A549 (cell line): ENCODE results near the gene RPL26. TPM values are rescaled to one million over a fixed set of nuclear protein-coding genes. Genes with fewer than 3 reads are reported as not detected.

Experiments
- ATAC-seq, 2 experiments: fragments of 200-7000 bp in 1 of 2; fragments of >200 bp in 1 of 2; cut with Nextera tagmentation in 1 of 2; cut with Tn5 transposase in 1 of 2; 3 replicates each; pipeline versions ENCODE4 v1.8.0 to v1.9.1; 2018 to 2020; ENCODE audit warnings: mild to moderate bottlenecking in 1 of 2, moderate library complexity in 1 of 2
- CTCF ChIA-PET: fragments of 300-600 bp; sonication (Branson Sonifier 250); formaldehyde crosslinking; extraction: SDS; loops from one replicate; lab custom pipeline; 2021; ENCODE audit warnings: antibody characterized with exemption, inconsistent platforms; lab: Yijun Ruan, JAX
- POLR2A ChIA-PET: fragments of 350-600 bp; formaldehyde crosslinking; extraction: SDS; loops from one replicate; lab custom pipeline; 2021; ENCODE audit warnings: antibody characterized with exemption, inconsistent platforms; lab: Yijun Ruan, JAX
- DNase-seq, 2 experiments: peaks; one replicate each; pipeline versions ENCODE4 v3.0.0 to v3.0.0-alpha.2; 2011 to 2016; ENCODE audit warnings: low read depth in 1 of 2, low spot score in 1 of 2
- FAIRE-seq: peaks from 2 replicates; lab custom pipeline; 2011; peaks lifted over from hg19 to GRCh38; lab: Jason Lieb, UNC
- H3K27ac ChIP-seq, 2 experiments: fragments of >200 bp; sonication (Bioruptor Twin); formaldehyde crosslinking; 3 replicates each; pipeline ENCODE4 v1.5.1; 2016 to 2017
- H3K4me1 ChIP-seq: fragments of >200 bp; sonication (Bioruptor Twin); formaldehyde crosslinking; 3 replicates; pipeline ENCODE4 v1.6.1; 2016
- H3K4me2 ChIP-seq: fragments of >200 bp; sonication (Bioruptor Twin); formaldehyde crosslinking; 3 replicates; pipeline ENCODE4 v1.6.1; 2016
- H3K4me3 ChIP-seq: fragments of >200 bp; sonication (Bioruptor Twin); formaldehyde crosslinking; 3 replicates; pipeline ENCODE4 v1.5.1; 2016
- H3K9me3 ChIP-seq: fragments of >200 bp; sonication (Bioruptor Twin); formaldehyde crosslinking; 3 replicates; pipeline ENCODE4 v1.6.1; 2016
- CBX8 ChIP-seq: fragments of 200-600 bp; sonication (generic); IDR thresholded peaks from 2 replicates; pipeline ENCODE4 v1.6.1; 2016
- CHD2 ChIP-seq: fragments of 150-350 bp; IDR thresholded peaks from 2 replicates; pipeline ENCODE4 v1.6.1; 2014; ENCODE audit warnings: low read length; ENCODE audit not compliant: partially characterized antibody
- CHD4 ChIP-seq: fragments of 200-600 bp; sonication (generic); IDR thresholded peaks from 2 replicates; pipeline ENCODE4 v1.6.1; 2016; ENCODE audit warnings: antibody characterized with exemption, mild to moderate bottlenecking, borderline replicate concordance
- EHF ChIP-seq: fragments of 250-450 bp; sonication (Bioruptor Pico); IDR thresholded peaks from 2 replicates; pipeline ENCODE4 v1.5.0; 2020; ENCODE audit warnings: mild to moderate bottlenecking
- EP300 ChIP-seq, 2 experiments: fragments of >200 bp; sonication (Bioruptor Twin); formaldehyde crosslinking; IDR thresholded peaks; 2 replicates in 1 of 2; 3 replicates in 1 of 2; pipeline ENCODE4 v1.6.1; 2016 to 2017
- HOXB5 ChIP-seq: fragments of 250-450 bp; sonication (Bioruptor Pico); IDR thresholded peaks from 2 replicates; pipeline ENCODE4 v1.5.0; 2020; ENCODE audit warnings: mild to moderate bottlenecking, moderate library complexity
- KDM5A ChIP-seq: fragments of 200-600 bp; sonication (generic); IDR thresholded peaks from 2 replicates; pipeline ENCODE4 v1.6.1; 2016; ENCODE audit warnings: antibody characterized with exemption, mild to moderate bottlenecking
- MAFK ChIP-seq: fragments of 450-650 bp; IDR thresholded peaks from 2 replicates; pipeline ENCODE4 v1.6.1; 2014; ENCODE audit not compliant: partially characterized antibody
- MAZ ChIP-seq: fragments of 150-350 bp; IDR thresholded peaks from 2 replicates; pipeline ENCODE4 v1.6.1; 2014; ENCODE audit warnings: antibody characterized with exemption, low read depth, low read length, borderline replicate concordance
- NFE2L2 ChIP-seq: fragments of 150-350 bp; conservative IDR thresholded peaks from 2 replicates; pipeline ENCODE4 v1.6.1; 2014; ENCODE audit warnings: low read length
- NR3C1 ChIP-seq: fragments of >200 bp; sonication (Bioruptor Twin); formaldehyde crosslinking; IDR thresholded peaks from 3 replicates; pipeline ENCODE4 v1.6.1; 2017
- PHF8 ChIP-seq: fragments of 200-600 bp; sonication (generic); IDR thresholded peaks from 2 replicates; pipeline ENCODE4 v1.6.1; 2016; ENCODE audit warnings: low read depth, mild to moderate bottlenecking, antibody characterized with exemption, moderate library complexity, borderline replicate concordance
- POLR2AphosphoS2 ChIP-seq: conservative IDR thresholded peaks from 2 replicates; pipeline ENCODE4 v1.6.1; 2012; ENCODE audit warnings: low read length, improper control_type of control experiment, inconsistent platforms
- RAD21 ChIP-seq, 2 experiments: fragments of >200 bp in 1 of 2; sonication (Bioruptor Twin) in 1 of 2; formaldehyde crosslinking in 1 of 2; IDR thresholded peaks in 1 of 2; conservative IDR thresholded peaks in 1 of 2; 2 replicates in 1 of 2; 3 replicates in 1 of 2; pipeline ENCODE4 v1.6.1; 2012 to 2018; ENCODE audit warnings: inconsistent platforms in 1 of 2
- RARB ChIP-seq: fragments of 250-450 bp; sonication (Bioruptor Pico); IDR thresholded peaks from 2 replicates; pipeline ENCODE4 v1.8.0; 2021; ENCODE audit warnings: mild to moderate bottlenecking, moderate library complexity
- RFX5 ChIP-seq: fragments of 450-650 bp; IDR thresholded peaks from 2 replicates; pipeline ENCODE4 v1.7.1; 2014; ENCODE audit warnings: antibody characterized with exemption, mild to moderate bottlenecking, moderate library complexity
- SMC3 ChIP-seq: fragments of >200 bp; sonication (Bioruptor Twin); formaldehyde crosslinking; IDR thresholded peaks from 3 replicates; pipeline ENCODE4 v1.6.1; 2018; ENCODE audit warnings: inconsistent platforms
- SREBF2 ChIP-seq: fragments of 450-650 bp; IDR thresholded peaks from 2 replicates; pipeline ENCODE4 v1.6.1; 2014; ENCODE audit warnings: mild to moderate bottlenecking, moderate library complexity
- ZC3H11A ChIP-seq: fragments of 450-650 bp; IDR thresholded peaks from 2 replicates; pipeline ENCODE4 v1.6.1; 2014; ENCODE audit warnings: antibody characterized with exemption, mild to moderate bottlenecking
- ZFP36 ChIP-seq: fragments of 450-650 bp; IDR thresholded peaks from 2 replicates; pipeline ENCODE4 v1.6.1; 2014; ENCODE audit warnings: borderline replicate concordance; ENCODE audit not compliant: partially characterized antibody
- WGBS: methylation state at CpG from one replicate; pipeline ENCODE4 v1.1.6; 2017; ENCODE audit errors: missing lambda C conversion rate; 5-methylcytosine and 5-hydroxymethylcytosine counted together
- polyA plus RNA-seq, 4 experiments: library from polyadenylated mRNA; depleted of rRNA in 3 of 4; stranded (reverse); fragments of >200 nt; fragmentation: RNase III in 1 of 4; extraction: RNeasy Plus Mini Kit Qiagen cat#74134 plus additional on column Dnase treatment in 1 of 4; gene quantifications; 2 replicates in 3 of 4; 3 replicates in 1 of 4; pipeline ENCODE4 v1.2.3, GENCODE V29; 2011 to 2017
- TF ChIP-seq, protein P1 (sequence below): IDR thresholded peaks from 2 replicates; pipeline ENCODE4 v1.6.1; 2012

The RPL26 gene
- polyA plus RNA-seq, 2 of the 4 experiments (the other 2 are of a cell fraction): 5,521 to 7,141 TPM

DNA sequence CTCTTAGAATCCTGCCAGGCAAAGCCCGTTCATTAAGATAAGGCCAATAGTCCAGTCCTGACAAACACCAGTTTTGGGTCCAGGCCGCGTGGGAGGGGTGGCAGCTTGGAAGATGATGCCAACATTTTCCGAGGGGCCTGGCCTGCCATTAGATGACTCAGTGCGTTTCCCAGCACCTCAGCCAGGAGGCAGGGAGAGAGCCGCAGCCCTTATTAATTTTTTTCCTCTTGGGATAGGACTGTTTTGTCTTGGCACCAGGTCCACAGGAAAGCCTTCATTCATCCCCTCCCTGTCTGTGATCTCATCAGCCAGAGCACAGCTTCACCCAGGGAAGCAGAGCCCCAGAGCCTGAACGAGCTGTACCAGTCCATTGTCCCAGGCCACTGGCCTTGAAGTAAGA, 48.0 kb upstream of the RPL26 start:
- Histone ChIP-seq H3K9me3 (no peaks in the 10 kb centered on the region), H3K4me2 (no peak overlapping the region)
- CTCF ChIA-PET: interaction anchor here (1.2 to 3.3 kb wide), 3 partner anchors 21 to 316 kb away, joined by 6 to 19 read pairs (median 6); no protein-coding TSS in a partner anchor
- FAIRE-seq (no peak), ATAC-seq (no peak)
- no peak for TF ChIP-seq RARB (CRISPR knock-in tag)
- no peak for TF ChIP-seq MAZ
- no peak for TF ChIP-seq HOXB5 (CRISPR knock-in tag)
- TF ChIP-seq, all 56 proteins: peak for 0
- Histone ChIP-seq H3K27ac (no peak overlapping the region), H3K4me1 (no peaks in the 10 kb centered on the region), H3K4me3 (no peak overlapping the region)
- 73% methylated on average over 7 of the region's 7 CpGs for WGBS
- no peak for DNase-seq
- POLR2A ChIA-PET: no interaction called here

DNA sequence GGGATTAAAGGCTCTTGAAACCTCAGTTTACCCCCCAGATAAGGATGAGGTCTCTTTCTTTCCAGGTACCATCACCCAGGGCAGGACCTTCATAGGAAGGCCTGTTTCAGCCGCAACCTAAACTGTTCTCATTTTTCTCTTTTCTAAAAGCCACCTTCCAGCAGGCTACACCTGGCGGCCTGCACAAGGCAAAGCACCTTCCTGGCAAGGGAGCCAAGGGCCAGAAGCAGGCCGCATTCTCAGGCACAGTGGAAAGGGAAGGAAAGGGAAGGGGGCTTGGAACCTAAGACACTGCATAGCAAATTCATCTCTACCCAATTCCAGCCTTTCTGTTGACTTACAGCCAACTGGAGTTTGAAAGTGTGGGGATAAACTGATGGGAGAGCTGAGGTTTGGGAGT, 43.8 kb upstream of the RPL26 start:
- 88% methylated on average over 3 of the region's 3 CpGs for WGBS
- Histone ChIP-seq H3K27ac (no peak overlapping the region), H3K9me3 (no peaks in the 10 kb centered on the region), H3K4me2 (no peak overlapping the region), H3K4me3 (no peak overlapping the region), H3K4me1 (peaks cover 1% of the 10 kb centered on the region; the same call in 2 of the 3 replicates)
- TF ChIP-seq ZFP36 (no peak), RFX5 (no peak), EHF (no peak), CBX8 (no peak), PHF8 (no peak), CHD2 (no peak), ZC3H11A (no peak), NR3C1 (no peak), RAD21 (conservative IDR thresholded peaks at IDR 0.05 in 1 of 2, IDR thresholded peaks at IDR 0.05 in 1 of 2) (no peak), SMC3 (no peak), MAFK (no peak), NFE2L2 (no peak), EP300 (IDR thresholded peaks at IDR 0.05) (no peak), POLR2AphosphoS2 (no peak), KDM5A (no peak), SREBF2 (no peak)
- ATAC-seq: no peak
- no peak for FAIRE-seq
- POLR2A ChIA-PET: interaction anchor here (0.6 to 2.0 kb wide), 2 partner anchors 9 kb away, joined by 3 to 9 read pairs; partner anchors contain the start of gene NDEL1
- no peak for DNase-seq
- CTCF ChIA-PET: interaction anchor here (0.6 to 3.5 kb wide), 6 partner anchors 9 to 319 kb away, joined by 3 to 22 read pairs (median 4); partner anchors contain the start of gene NDEL1

- no peaks in the 10 kb centered on the region for H3K9me3 ChIP-seq
- TF ChIP-seq, protein P1, sequence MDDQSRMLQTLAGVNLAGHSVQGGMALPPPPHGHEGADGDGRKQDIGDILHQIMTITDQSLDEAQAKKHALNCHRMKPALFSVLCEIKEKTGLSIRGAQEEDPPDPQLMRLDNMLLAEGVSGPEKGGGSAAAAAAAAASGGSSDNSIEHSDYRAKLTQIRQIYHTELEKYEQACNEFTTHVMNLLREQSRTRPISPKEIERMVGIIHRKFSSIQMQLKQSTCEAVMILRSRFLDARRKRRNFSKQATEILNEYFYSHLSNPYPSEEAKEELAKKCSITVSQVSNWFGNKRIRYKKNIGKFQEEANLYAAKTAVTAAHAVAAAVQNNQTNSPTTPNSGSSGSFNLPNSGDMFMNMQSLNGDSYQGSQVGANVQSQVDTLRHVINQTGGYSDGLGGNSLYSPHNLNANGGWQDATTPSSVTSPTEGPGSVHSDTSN: no peak
- no peak for TF ChIP-seq HOXB5 (CRISPR knock-in tag)
- peaks cover 7% of the 10 kb centered on the region; the same call in 2 of the 3 replicates for H3K4me1 ChIP-seq
- DNase-seq (no peak), ATAC-seq (no peak), FAIRE-seq (no peak)
- CTCF ChIA-PET: interaction anchor here (0.6 to 3.5 kb wide), 8 partner anchors 9 to 469 kb away, joined by 3 to 22 read pairs (median 4); partner anchors contain the start of gene NDEL1
- no peak overlapping the region for H3K27ac ChIP-seq
- H3K4me3 ChIP-seq: no peak overlapping the region
- POLR2A ChIA-PET: interaction anchor here (2.0 kb wide), 1 partner anchor 9 kb away, joined by 9 read pairs; the partner anchor contains the start of gene NDEL1
- H3K4me2 ChIP-seq: no peak overlapping the region
- 48% methylated on average over 6 of the region's 6 CpGs for WGBS
Observed at GRCh38 chr17:8426094-8426720, 43.2 kb upstream of the RPL26 start.

GRCh38 chr17:8421571-8421970, 38.6 kb upstream of the RPL26 start:
- 28% methylated on average over 3 of the region's 3 CpGs for WGBS
- H3K4me2 ChIP-seq: no peak overlapping the region
- H3K4me1 ChIP-seq: peaks cover 43% of the 10 kb centered on the region
- H3K9me3 ChIP-seq: no peaks in the 10 kb centered on the region
- peak in 1 of 2 experiments; percentile 27 for DNase-seq
- ChIA-PET POLR2A (no interaction called here), CTCF (interaction anchor here (0.6 to 5.5 kb wide), 5 partner anchors 11 to 331 kb away, joined by 3 to 40 read pairs (median 3); no protein-coding TSS in a partner anchor)
- FAIRE-seq: peak; percentile 13
- no peak for TF ChIP-seq CHD4
- peak; percentile 99 for TF ChIP-seq MAFK
- no peak overlapping the region for H3K27ac ChIP-seq
- H3K4me3 ChIP-seq: no peak overlapping the region
- ATAC-seq: peak; percentile 44 to 47; a peak in 3 of 6 replicates
